Uterus (tissue), 2 donors: Measurements from ENCODE around the gene ANKRD39.

Experiments
- POLR2A ChIP-seq, 2 donors: fragments of 450-650 bp; IDR thresholded peaks; one replicate each; pipeline ENCODE4 v1.6.1; 2016; ENCODE audit warnings: antibody characterized with exemption in 2 of 2, mild to moderate bottlenecking in 1 of 2, moderate library complexity in 1 of 2
- TF ChIP-seq, protein P1 (sequence below), 4 experiments: fragments of 200-600 bp in 2 of 4; fragments of 450-650 bp in 2 of 4; sonication (generic) in 2 of 4; IDR thresholded peaks; one replicate each; pipeline ENCODE4 v1.5.1; 2016 to 2019; ENCODE audit warnings: antibody characterized with exemption in 4 of 4, mild to moderate bottlenecking in 2 of 4, moderate library complexity in 1 of 4

GRCh38 chr2:96890252-96890651 lies 32.4 kb upstream of the ANKRD39 start:
- TF ChIP-seq, protein P1, sequence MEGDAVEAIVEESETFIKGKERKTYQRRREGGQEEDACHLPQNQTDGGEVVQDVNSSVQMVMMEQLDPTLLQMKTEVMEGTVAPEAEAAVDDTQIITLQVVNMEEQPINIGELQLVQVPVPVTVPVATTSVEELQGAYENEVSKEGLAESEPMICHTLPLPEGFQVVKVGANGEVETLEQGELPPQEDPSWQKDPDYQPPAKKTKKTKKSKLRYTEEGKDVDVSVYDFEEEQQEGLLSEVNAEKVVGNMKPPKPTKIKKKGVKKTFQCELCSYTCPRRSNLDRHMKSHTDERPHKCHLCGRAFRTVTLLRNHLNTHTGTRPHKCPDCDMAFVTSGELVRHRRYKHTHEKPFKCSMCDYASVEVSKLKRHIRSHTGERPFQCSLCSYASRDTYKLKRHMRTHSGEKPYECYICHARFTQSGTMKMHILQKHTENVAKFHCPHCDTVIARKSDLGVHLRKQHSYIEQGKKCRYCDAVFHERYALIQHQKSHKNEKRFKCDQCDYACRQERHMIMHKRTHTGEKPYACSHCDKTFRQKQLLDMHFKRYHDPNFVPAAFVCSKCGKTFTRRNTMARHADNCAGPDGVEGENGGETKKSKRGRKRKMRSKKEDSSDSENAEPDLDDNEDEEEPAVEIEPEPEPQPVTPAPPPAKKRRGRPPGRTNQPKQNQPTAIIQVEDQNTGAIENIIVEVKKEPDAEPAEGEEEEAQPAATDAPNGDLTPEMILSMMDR (IDR thresholded peaks at IDR 0.05): no peak
- TF ChIP-seq POLR2A (IDR thresholded peaks at IDR 0.05): no peak
